Endometrium (tissue), 2 donors: ENCODE measurements around the gene NRG3.

ENCODE experiments used
- FAIRE-seq: peaks from 2 replicates; lab custom pipeline; 2012; peaks lifted over from hg19 to GRCh38; lab: Jason Lieb, UNC
- donor health status: control.
- donor health status: control.

NRG3 gene

GRCh38 chr10:82391971-82392370 lies 517.0 kb downstream of the NRG3 start:
- no peak for FAIRE-seq

- no peak for FAIRE-seq
These were observed 517.5 kb downstream of the NRG3 start for GRCh38 chr10:82392533-82392932.

- no peak for FAIRE-seq
These were observed 519.1 kb downstream of the NRG3 start for GRCh38 chr10:82394122-82394521.

GRCh38 chr10:82394987-82395386 lies 520.0 kb downstream of the NRG3 start:
- no peak for FAIRE-seq

- FAIRE-seq, result no peak
These were observed 521.9 kb downstream of the NRG3 start for GRCh38 chr10:82396886-82397285.

GRCh38 chr10:82397854-82398253 lies 522.9 kb downstream of the NRG3 start:
- FAIRE-seq, result no peak

GRCh38 chr10:82399850-82400249 lies 524.9 kb downstream of the NRG3 start:
- FAIRE-seq, result no peak

GRCh38 chr10:82400841-82401240 lies 525.8 kb downstream of the NRG3 start:
- no peak for FAIRE-seq

GRCh38 chr10:82402906-82403401 lies 528.0 kb downstream of the NRG3 start:
- FAIRE-seq, result no peak

GRCh38 chr10:82409671-82410070 lies 534.7 kb downstream of the NRG3 start:
- FAIRE-seq, result no peak

GRCh38 chr10:82411416-82411815 lies 536.4 kb downstream of the NRG3 start:
- FAIRE-seq, result no peak

- no peak for FAIRE-seq
These were observed 545.0 kb downstream of the NRG3 start for GRCh38 chr10:82420001-82420400.

GRCh38 chr10:82429302-82429701 lies 554.3 kb downstream of the NRG3 start:
- no peak for FAIRE-seq

GRCh38 chr10:82438277-82438676 lies 563.3 kb downstream of the NRG3 start:
- no peak for FAIRE-seq

GRCh38 chr10:82440775-82441174 lies 565.8 kb downstream of the NRG3 start:
- FAIRE-seq, result no peak

GRCh38 chr10:82452046-82452445 lies 577.1 kb downstream of the NRG3 start:
- FAIRE-seq, result no peak

- no peak for FAIRE-seq
These were observed 577.7 kb downstream of the NRG3 start for GRCh38 chr10:82452676-82453075.

- no peak for FAIRE-seq
These were observed 578.8 kb downstream of the NRG3 start for GRCh38 chr10:82453678-82454293.

GRCh38 chr10:82462910-82463551 lies 588.0 kb downstream of the NRG3 start:
- no peak for FAIRE-seq

GRCh38 chr10:82463614-82464013 lies 588.6 kb downstream of the NRG3 start:
- no peak for FAIRE-seq

GRCh38 chr10:82464191-82464818 lies 589.3 kb downstream of the NRG3 start:
- no peak for FAIRE-seq

- FAIRE-seq, result no peak
These were observed 590.0 kb downstream of the NRG3 start for GRCh38 chr10:82464966-82465365.

- no peak for FAIRE-seq
These were observed 593.5 kb downstream of the NRG3 start for GRCh38 chr10:82468453-82468852.
